ENCODE results near the gene MED9. TPM values are rescaled to one million over a fixed set of nuclear protein-coding genes. Genes with fewer than 3 reads are reported as not detected.

Gene MED9
- polyA plus RNA-seq, 1 of the 3 experiments (the other 2 are of a cell fraction) = 10.1 TPM

DNA sequence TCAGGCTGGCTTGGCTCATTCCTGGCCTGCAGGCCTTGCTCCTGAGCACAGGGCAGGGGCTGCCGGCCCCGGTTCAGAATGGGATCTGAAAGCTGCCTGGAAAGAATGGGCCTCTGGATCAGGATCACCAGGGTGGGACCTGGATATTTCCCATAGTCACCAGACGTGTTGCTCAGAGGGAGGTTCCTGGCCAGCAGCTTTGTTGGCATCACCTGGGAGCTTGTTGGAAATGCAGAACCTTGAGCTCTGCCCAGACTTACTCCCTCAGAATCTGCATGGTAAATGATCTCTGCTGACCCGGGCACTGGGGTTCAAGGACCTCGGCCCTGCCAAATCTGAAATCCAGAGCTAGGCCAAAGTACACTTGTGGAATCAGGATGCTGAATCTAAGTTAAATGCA is 29.5 kb upstream of the MED9 start:
- H3K27ac ChIP-seq (ENCODE audit: low read depth in 2 of 2, low read length in 1 of 2) = no peak overlapping the region
- no peaks in the 10 kb centered on the region for H3K36me3 ChIP-seq (replicated peaks in 1 of 2; ENCODE audit: control insufficient read depth in 1 of 2, insufficient read depth in 2 of 2, low read length in 1 of 2)
- ChIA-PET POLR2A (no interaction called here), CTCF (interaction anchor here (1.1 to 1.4 kb wide), 3 partner anchors 9 to 91 kb away, joined by 3 to 6 read pairs (median 4); partner anchors contain the start of gene RASD1)
- TF ChIP-seq RCOR1 (IDR thresholded peaks at IDR 0.05; ENCODE audit: low read length) (no peak), SIN3A (IDR thresholded peaks at IDR 0.05; ENCODE audit: borderline replicate concordance, low read depth, low read length) (no peak), MEF2A (IDR thresholded peaks at IDR 0.05; ENCODE audit: borderline replicate concordance, low read depth) (no peak), NFIC (IDR thresholded peaks at IDR 0.05; ENCODE audit: borderline replicate concordance) (no peak), SMC3 (IDR thresholded peaks at IDR 0.05; ENCODE audit: low read depth, low read length) (no peak)
- TF ChIP-seq, protein P1, sequence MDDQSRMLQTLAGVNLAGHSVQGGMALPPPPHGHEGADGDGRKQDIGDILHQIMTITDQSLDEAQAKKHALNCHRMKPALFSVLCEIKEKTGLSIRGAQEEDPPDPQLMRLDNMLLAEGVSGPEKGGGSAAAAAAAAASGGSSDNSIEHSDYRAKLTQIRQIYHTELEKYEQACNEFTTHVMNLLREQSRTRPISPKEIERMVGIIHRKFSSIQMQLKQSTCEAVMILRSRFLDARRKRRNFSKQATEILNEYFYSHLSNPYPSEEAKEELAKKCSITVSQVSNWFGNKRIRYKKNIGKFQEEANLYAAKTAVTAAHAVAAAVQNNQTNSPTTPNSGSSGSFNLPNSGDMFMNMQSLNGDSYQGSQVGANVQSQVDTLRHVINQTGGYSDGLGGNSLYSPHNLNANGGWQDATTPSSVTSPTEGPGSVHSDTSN (IDR thresholded peaks at IDR 0.05) = no peak
- TF ChIP-seq, protein P2, sequence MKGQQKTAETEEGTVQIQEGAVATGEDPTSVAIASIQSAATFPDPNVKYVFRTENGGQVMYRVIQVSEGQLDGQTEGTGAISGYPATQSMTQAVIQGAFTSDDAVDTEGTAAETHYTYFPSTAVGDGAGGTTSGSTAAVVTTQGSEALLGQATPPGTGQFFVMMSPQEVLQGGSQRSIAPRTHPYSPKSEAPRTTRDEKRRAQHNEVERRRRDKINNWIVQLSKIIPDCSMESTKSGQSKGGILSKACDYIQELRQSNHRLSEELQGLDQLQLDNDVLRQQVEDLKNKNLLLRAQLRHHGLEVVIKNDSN (IDR thresholded peaks at IDR 0.05; ENCODE audit: borderline replicate concordance, low read depth) = no peak
- no peaks in the 10 kb centered on the region for H3K9me2 ChIP-seq
- H3K9me3 ChIP-seq = no peaks in the 10 kb centered on the region
- no peaks in the 10 kb centered on the region for H3K27me3 ChIP-seq (ENCODE audit: insufficient read depth)
- H3K79me2 ChIP-seq (ENCODE audit: insufficient read depth) = no peaks in the 10 kb centered on the region
- H3F3A ChIP-seq (replicated peaks; ENCODE audit: insufficient read depth) = no peaks in the 10 kb centered on the region
- no peak overlapping the region for H2AFZ ChIP-seq (ENCODE audit: low read depth)
- DNase-seq = no peak
- H3K9ac ChIP-seq = no peak overlapping the region
- no peaks in the 10 kb centered on the region for H4K20me1 ChIP-seq (ENCODE audit: insufficient read depth)
- WGBS (ENCODE audit: low lambda C conversion rate) = 64% methylated on average over 2 of the region's 5 CpGs
- H3K4me2 ChIP-seq = no peak overlapping the region
- no peak overlapping the region for H3K4me3 ChIP-seq (ENCODE audit: low read depth in 2 of 2, low read length in 1 of 2)
- no peaks in the 10 kb centered on the region; a peak in 1 of 4 replicates for H3K4me1 ChIP-seq (ENCODE audit: control insufficient read depth in 1 of 2, insufficient read depth in 2 of 2, low read depth in 1 of 2, low read length in 1 of 2)

DNA sequence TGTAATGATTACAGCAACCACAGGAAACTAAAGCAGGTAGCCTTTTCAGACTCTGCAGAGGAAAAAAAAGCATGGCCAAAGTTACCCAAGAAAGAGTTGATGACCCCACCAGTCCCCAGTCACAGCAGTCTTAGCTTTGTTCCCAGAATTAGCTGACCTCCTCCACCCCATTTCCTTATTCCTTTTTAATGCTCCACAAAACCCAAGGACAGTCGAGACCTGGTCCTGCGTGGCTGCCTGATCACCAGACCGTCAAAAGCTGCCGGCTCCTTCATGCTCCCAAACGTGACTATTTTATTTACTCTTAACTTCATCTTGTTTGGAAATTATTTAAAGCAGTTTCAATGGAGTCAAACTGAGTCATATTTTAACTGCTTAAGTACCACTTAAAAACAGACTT is 28.7 kb upstream of the MED9 start:
- H3K27ac ChIP-seq (ENCODE audit: low read depth in 2 of 2, low read length in 1 of 2) = no peak overlapping the region
- no peak overlapping the region for H3K9ac ChIP-seq
- CTCF ChIA-PET = interaction anchor here (1.4 kb wide), 1 partner anchor 8 kb away, joined by 4 read pairs; no protein-coding TSS in a partner anchor
- 64% methylated on average over 5 of the region's 5 CpGs for WGBS (ENCODE audit: low lambda C conversion rate)
- H3K9me2 ChIP-seq = no peaks in the 10 kb centered on the region
- no peaks in the 10 kb centered on the region for H3K9me3 ChIP-seq
- no peak overlapping the region for H3K4me3 ChIP-seq (ENCODE audit: low read depth in 2 of 2, low read length in 1 of 2)
- no peak overlapping the region for H3K4me2 ChIP-seq
- no peaks in the 10 kb centered on the region; a peak in 1 of 4 replicates for H3K4me1 ChIP-seq (ENCODE audit: control insufficient read depth in 1 of 2, insufficient read depth in 2 of 2, low read depth in 1 of 2, low read length in 1 of 2)
- no peaks in the 10 kb centered on the region for H3F3A ChIP-seq (replicated peaks; ENCODE audit: insufficient read depth)
- POLR2A ChIA-PET = no interaction called here
- H2AFZ ChIP-seq (ENCODE audit: low read depth) = no peak overlapping the region
- no peaks in the 10 kb centered on the region for H4K20me1 ChIP-seq (ENCODE audit: insufficient read depth)
- H3K27me3 ChIP-seq (ENCODE audit: insufficient read depth) = no peaks in the 10 kb centered on the region
- DNase-seq = no peak
- no peaks in the 10 kb centered on the region for H3K79me2 ChIP-seq (ENCODE audit: insufficient read depth)
- TF ChIP-seq, protein P1 (IDR thresholded peaks at IDR 0.05) = no peak
- no peak for TF ChIP-seq RXRA (IDR thresholded peaks at IDR 0.05; ENCODE audit: borderline replicate concordance, low read depth)
- TF ChIP-seq FOXJ3 (CRISPR knock-in tag; IDR thresholded peaks at IDR 0.05) = no peak
- no peak for TF ChIP-seq RCOR1 (IDR thresholded peaks at IDR 0.05; ENCODE audit: low read length)
- TF ChIP-seq, protein P3, sequence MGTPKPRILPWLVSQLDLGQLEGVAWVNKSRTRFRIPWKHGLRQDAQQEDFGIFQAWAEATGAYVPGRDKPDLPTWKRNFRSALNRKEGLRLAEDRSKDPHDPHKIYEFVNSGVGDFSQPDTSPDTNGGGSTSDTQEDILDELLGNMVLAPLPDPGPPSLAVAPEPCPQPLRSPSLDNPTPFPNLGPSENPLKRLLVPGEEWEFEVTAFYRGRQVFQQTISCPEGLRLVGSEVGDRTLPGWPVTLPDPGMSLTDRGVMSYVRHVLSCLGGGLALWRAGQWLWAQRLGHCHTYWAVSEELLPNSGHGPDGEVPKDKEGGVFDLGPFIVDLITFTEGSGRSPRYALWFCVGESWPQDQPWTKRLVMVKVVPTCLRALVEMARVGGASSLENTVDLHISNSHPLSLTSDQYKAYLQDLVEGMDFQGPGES (IDR thresholded peaks at IDR 0.05; ENCODE audit: low read depth, low read length) = no peak
- no peak for TF ChIP-seq YY1 (IDR thresholded peaks at IDR 0.05; ENCODE audit: low read depth)
- TF ChIP-seq JUND (IDR thresholded peaks at IDR 0.05) = no peak
- no peak for TF ChIP-seq SMC3 (IDR thresholded peaks at IDR 0.05; ENCODE audit: low read depth, low read length)
- no peak for TF ChIP-seq TCF12 (IDR thresholded peaks at IDR 0.05)
- TF ChIP-seq TAF1 (IDR thresholded peaks at IDR 0.05; ENCODE audit: borderline replicate concordance, low read depth, low read length) = no peak
- TF ChIP-seq GATA2 (CRISPR knock-in tag; IDR thresholded peaks at IDR 0.05) = no peak
- TF ChIP-seq MXI1 (IDR thresholded peaks at IDR 0.05; ENCODE audit: low read depth, low read length) = no peak
- TF ChIP-seq, protein P4, sequence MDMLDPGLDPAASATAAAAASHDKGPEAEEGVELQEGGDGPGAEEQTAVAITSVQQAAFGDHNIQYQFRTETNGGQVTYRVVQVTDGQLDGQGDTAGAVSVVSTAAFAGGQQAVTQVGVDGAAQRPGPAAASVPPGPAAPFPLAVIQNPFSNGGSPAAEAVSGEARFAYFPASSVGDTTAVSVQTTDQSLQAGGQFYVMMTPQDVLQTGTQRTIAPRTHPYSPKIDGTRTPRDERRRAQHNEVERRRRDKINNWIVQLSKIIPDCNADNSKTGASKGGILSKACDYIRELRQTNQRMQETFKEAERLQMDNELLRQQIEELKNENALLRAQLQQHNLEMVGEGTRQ (IDR thresholded peaks at IDR 0.05; ENCODE audit: borderline replicate concordance, low read depth, low read length) = no peak
- no peaks in the 10 kb centered on the region for H3K36me3 ChIP-seq (replicated peaks in 1 of 2; ENCODE audit: control insufficient read depth in 1 of 2, insufficient read depth in 2 of 2, low read length in 1 of 2)
